ENCODE data around the gene CHMP4A. TPM values are rescaled to one million over a fixed set of nuclear protein-coding genes. Genes with fewer than 3 reads are reported as not detected.

Gene CHMP4A
- total RNA-seq, 4 donors from 2014 or later = 93.4 to 134 (median 106) TPM

- Histone ChIP-seq H3K9me3 (no peaks in the 10 kb centered on the region), H3K4me3 (peak within 1 kb of the TSS; percentile 68 to 72), H3K36me3 (peaks cover 0 to 33% of the 10 kb centered on the region in 2 donors), H3K27ac (peak within 1 kb of the TSS; percentile 86 to 93 (median 89)), H3K4me1 (peaks cover 4 to 49% (median 23%) of the 10 kb centered on the region in 3 donors), H3K27me3 (no peaks in the 10 kb centered on the region)
- peak in 1 of 4 experiments; percentile 21 for TF ChIP-seq CTCF (IDR thresholded peaks at IDR 0.05)
- TF ChIP-seq POLR2AphosphoS5 (IDR thresholded peaks at IDR 0.05) = peak; percentile 68
- TF ChIP-seq EP300 (IDR thresholded peaks at IDR 0.05) = no peak
- WGBS, 2 donors (ENCODE audit: low coverage in 1 of 2) = 5 to 14% methylated on average over 7 to 22 of the region's 38 CpGs
- peak; percentile 76 for ATAC-seq
Observed at GRCh38 chr14:24232645-24233537, 19.6 kb upstream of the CHMP4A start, which contains the start of gene GMPR2. Gene GMPR2 (plus strand): TSS chr14:24232929. CDS start chr14:24233254, 325 bp downstream.

GRCh38 chr14:24232121-24232644, 18.9 kb upstream of the CHMP4A start, which contains the start of gene NEDD8:
Gene NEDD8 (minus strand): TSS chr14:24232367. CDS start chr14:24232267, 100 bp downstream.
- Histone ChIP-seq H3K4me3 (peak within 1 kb of the TSS; percentile 68 to 72), H3K36me3 (peaks cover 0 to 33% of the 10 kb centered on the region in 2 donors), H3K9me3 (no peaks in the 10 kb centered on the region), H3K27me3 (no peaks in the 10 kb centered on the region), H3K4me1 (peaks cover 4 to 46% (median 23%) of the 10 kb centered on the region in 3 donors), H3K27ac (peak within 1 kb of the TSS; percentile 86 to 93 (median 89))
- peak in 1 of 4 experiments; percentile 5 for TF ChIP-seq CTCF (IDR thresholded peaks at IDR 0.05)
- no peak for TF ChIP-seq EP300 (IDR thresholded peaks at IDR 0.05)
- peak; percentile 76 for TF ChIP-seq POLR2AphosphoS5 (IDR thresholded peaks at IDR 0.05)
- peak; percentile 35 to 60 for TF ChIP-seq POLR2A (IDR thresholded peaks at IDR 0.05)
- 0% methylated on average over 3 of the region's 30 CpGs; no CpG with 5 or more reads in 1 of the 2 donors for WGBS, 2 donors (ENCODE audit: low coverage in 1 of 2)
- peak; percentile 96 for ATAC-seq

GRCh38 chr14:24231263-24232120, 18.2 kb upstream of the CHMP4A start:
- Histone ChIP-seq H3K4me3 (peak overlapping the region; percentile 68 to 72), H3K27ac (peak overlapping the region; percentile 86 to 93 (median 89)), H3K4me1 (peaks cover 4 to 47% (median 23%) of the 10 kb centered on the region in 3 donors), H3K36me3 (peaks cover 0 to 27% of the 10 kb centered on the region in 2 donors), H3K27me3 (no peaks in the 10 kb centered on the region), H3K9me3 (no peaks in the 10 kb centered on the region)
- WGBS, 2 donors (ENCODE audit: low coverage in 1 of 2) = 17 to 43% methylated on average over 5 to 14 of the region's 23 CpGs
- no peak for ATAC-seq
- TF ChIP-seq EP300 (IDR thresholded peaks at IDR 0.05) (no peak), POLR2A (IDR thresholded peaks at IDR 0.05) (no peak), CTCF (IDR thresholded peaks at IDR 0.05) (no peak), POLR2AphosphoS5 (IDR thresholded peaks at IDR 0.05) (no peak)

GRCh38 chr14:24228902-24229301, 15.6 kb upstream of the CHMP4A start:
- Histone ChIP-seq H3K4me1 (peaks cover 4 to 34% (median 18%) of the 10 kb centered on the region in 3 donors), H3K27ac (no peak overlapping the region), H3K9me3 (no peaks in the 10 kb centered on the region), H3K27me3 (no peaks in the 10 kb centered on the region), H3K4me3 (no peak overlapping the region), H3K36me3 (peaks cover 0 to 26% of the 10 kb centered on the region in 2 donors)
- TF ChIP-seq POLR2AphosphoS5 (IDR thresholded peaks at IDR 0.05) (no peak), EP300 (IDR thresholded peaks at IDR 0.05) (no peak), CTCF (IDR thresholded peaks at IDR 0.05) (no peak), POLR2A (IDR thresholded peaks at IDR 0.05) (no peak)
- WGBS, 2 donors (ENCODE audit: low coverage in 1 of 2) = 41 to 57% methylated on average over 1 of the region's 1 CpG
- ATAC-seq = no peak

Data from gastroesophageal sphincter (tissue), 4 donors.